ENCODE results near the gene FXYD4. TPM values are rescaled to one million over a fixed set of nuclear protein-coding genes. Genes with fewer than 3 reads are reported as not detected.

Gene FXYD4
- polyA plus RNA-seq, 1 donor (not counting 4 experiments of a cell fraction or from before 2014, with no cell fraction given) = not detected

DNA sequence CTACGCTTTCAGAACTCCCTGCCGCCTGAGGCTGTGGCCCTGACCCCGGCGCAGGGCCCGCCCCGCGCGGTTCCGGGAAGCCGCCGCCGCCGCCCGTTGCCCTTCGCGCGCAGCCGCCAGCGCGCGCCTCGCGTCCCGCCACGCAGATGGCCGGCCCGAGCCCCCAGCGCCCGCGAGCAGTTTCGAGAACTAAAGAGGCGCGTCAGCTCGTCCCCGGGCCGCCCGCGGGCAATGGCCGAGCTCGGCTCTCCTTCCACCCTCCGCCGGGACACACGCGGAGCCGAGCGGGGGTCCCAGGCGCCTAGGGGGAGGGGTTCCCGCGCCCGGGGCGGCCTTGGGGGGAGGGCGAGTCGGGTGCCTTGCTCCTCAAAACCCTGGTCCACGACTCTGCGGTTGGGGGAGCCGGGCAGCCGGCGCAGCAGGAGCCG lies 35.7 kb downstream of the FXYD4 start:
- dilution Hi-C loops (cut with MboI; ENCODE audit: extremely low pct_ligation_motif_present, low sequenced_read_pairs) = no loop called here
- peaks cover 64% of the 10 kb centered on the region for H3K79me2 ChIP-seq (ENCODE audit: control insufficient read depth, insufficient read depth, low read length)
- H3K9ac ChIP-seq (ENCODE audit: control insufficient read depth, extremely low read depth, insufficient read depth, low read length) = peak overlapping the region; percentile 93
- H3K27me3 ChIP-seq (ENCODE audit: control insufficient read depth, extremely low read depth, insufficient read depth, low read length) = no peaks in the 10 kb centered on the region
- H4K20me1 ChIP-seq (ENCODE audit: control insufficient read depth, extremely low read depth, insufficient read depth, low read length) = peaks cover 28% of the 10 kb centered on the region
- H3K36me3 ChIP-seq (ENCODE audit: control insufficient read depth in 2 of 2, extremely low read depth in 1 of 2, insufficient read depth in 2 of 2, low read length in 2 of 2) = peaks cover 2 to 17% of the 10 kb centered on the region in 2 experiments
- no peaks in the 10 kb centered on the region for H3K9me1 ChIP-seq (ENCODE audit: control insufficient read depth, extremely low read depth, insufficient read depth, low read length)
- peak overlapping the region; percentile 77 to 89 (median 83) for H3K4me3 ChIP-seq (ENCODE audit: control insufficient read depth in 2 of 3, extremely low read depth in 1 of 3, insufficient read depth in 2 of 3, low read depth in 1 of 3, low read length in 3 of 3)
- no peak for TF ChIP-seq EZH2 (IDR thresholded peaks at IDR 0.05; ENCODE audit: low read length)
- no peak for TF ChIP-seq CTCF (optimal IDR thresholded peaks at IDR 0.05 in 1 of 3, IDR thresholded peaks at IDR 0.05 in 1 of 3, conservative IDR thresholded peaks at IDR 0.05 in 1 of 3; ENCODE audit: extremely low read depth in 1 of 3, insufficient read depth in 2 of 3, low read length in 3 of 3)
- H3K4me2 ChIP-seq (ENCODE audit: control insufficient read depth, extremely low read depth, insufficient read depth, low read depth, low read length) = peak overlapping the region; percentile 99
- peaks cover 38% of the 10 kb centered on the region for H3K4me1 ChIP-seq (ENCODE audit: control insufficient read depth, extremely low read depth, insufficient read depth, low read length)
- no peak overlapping the region for H2AFZ ChIP-seq (ENCODE audit: control insufficient read depth, low read length)
- no peak for DNase-seq (ENCODE audit: low read depth, low spot score)
- peak overlapping the region; percentile 97 for H3K27ac ChIP-seq (ENCODE audit: control insufficient read depth, insufficient read depth, low read length)
- H3K9me3 ChIP-seq (ENCODE audit: control insufficient read depth, low read depth, low read length) = no peaks in the 10 kb centered on the region
- FAIRE-seq = no peak

- Histone ChIP-seq H3K9ac (ENCODE audit: control insufficient read depth, extremely low read depth, insufficient read depth, low read length) (peak overlapping the region; percentile 93), H3K4me3 (ENCODE audit: control insufficient read depth in 2 of 3, extremely low read depth in 1 of 3, insufficient read depth in 2 of 3, low read depth in 1 of 3, low read length in 3 of 3) (peak overlapping the region; percentile 77 to 89 (median 83)), H3K9me3 (ENCODE audit: control insufficient read depth, low read depth, low read length) (no peaks in the 10 kb centered on the region), H3K27ac (ENCODE audit: control insufficient read depth, insufficient read depth, low read length) (peak overlapping the region; percentile 97), H3K36me3 (ENCODE audit: control insufficient read depth in 2 of 2, extremely low read depth in 1 of 2, insufficient read depth in 2 of 2, low read length in 2 of 2) (peaks cover under 1 to 11% of the 10 kb centered on the region in 2 experiments), H3K79me2 (ENCODE audit: control insufficient read depth, insufficient read depth, low read length) (peaks cover 59% of the 10 kb centered on the region), H4K20me1 (ENCODE audit: control insufficient read depth, extremely low read depth, insufficient read depth, low read length) (peaks cover 24% of the 10 kb centered on the region), H3K27me3 (ENCODE audit: control insufficient read depth, extremely low read depth, insufficient read depth, low read length) (no peaks in the 10 kb centered on the region), H3K4me2 (ENCODE audit: control insufficient read depth, extremely low read depth, insufficient read depth, low read depth, low read length) (peak overlapping the region; percentile 99), H3K4me1 (ENCODE audit: control insufficient read depth, extremely low read depth, insufficient read depth, low read length) (peaks cover 32% of the 10 kb centered on the region), H2AFZ (ENCODE audit: control insufficient read depth, low read length) (peak overlapping the region; percentile 33), H3K9me1 (ENCODE audit: control insufficient read depth, extremely low read depth, insufficient read depth, low read length) (no peaks in the 10 kb centered on the region)
- TF ChIP-seq EZH2 (IDR thresholded peaks at IDR 0.05; ENCODE audit: low read length) = no peak
- TF ChIP-seq CTCF (optimal IDR thresholded peaks at IDR 0.05 in 1 of 3, IDR thresholded peaks at IDR 0.05 in 1 of 3, conservative IDR thresholded peaks at IDR 0.05 in 1 of 3; ENCODE audit: extremely low read depth in 1 of 3, insufficient read depth in 2 of 3, low read length in 3 of 3) = peak; percentile 26 to 43 (median 30)
- dilution Hi-C loops (cut with MboI; ENCODE audit: extremely low pct_ligation_motif_present, low sequenced_read_pairs) = no loop called here
- DNase-seq (ENCODE audit: low read depth, low spot score) = no peak
- peak; percentile 23 for FAIRE-seq
Measured at GRCh38 chr10:43407576-43408330, 36.3 kb downstream of the FXYD4 start.
